Measurements from ENCODE around the gene LILRB2.
A peak's percentile ranks its signal among the peaks of the same experiment; 100 is the strongest.
"Not testable (repeated sequence)": the region's sequence is repeated elsewhere in the genome, so short reads cannot be mapped to it uniquely, and the experiment has no call there.

The LILRB2 gene

DNA sequence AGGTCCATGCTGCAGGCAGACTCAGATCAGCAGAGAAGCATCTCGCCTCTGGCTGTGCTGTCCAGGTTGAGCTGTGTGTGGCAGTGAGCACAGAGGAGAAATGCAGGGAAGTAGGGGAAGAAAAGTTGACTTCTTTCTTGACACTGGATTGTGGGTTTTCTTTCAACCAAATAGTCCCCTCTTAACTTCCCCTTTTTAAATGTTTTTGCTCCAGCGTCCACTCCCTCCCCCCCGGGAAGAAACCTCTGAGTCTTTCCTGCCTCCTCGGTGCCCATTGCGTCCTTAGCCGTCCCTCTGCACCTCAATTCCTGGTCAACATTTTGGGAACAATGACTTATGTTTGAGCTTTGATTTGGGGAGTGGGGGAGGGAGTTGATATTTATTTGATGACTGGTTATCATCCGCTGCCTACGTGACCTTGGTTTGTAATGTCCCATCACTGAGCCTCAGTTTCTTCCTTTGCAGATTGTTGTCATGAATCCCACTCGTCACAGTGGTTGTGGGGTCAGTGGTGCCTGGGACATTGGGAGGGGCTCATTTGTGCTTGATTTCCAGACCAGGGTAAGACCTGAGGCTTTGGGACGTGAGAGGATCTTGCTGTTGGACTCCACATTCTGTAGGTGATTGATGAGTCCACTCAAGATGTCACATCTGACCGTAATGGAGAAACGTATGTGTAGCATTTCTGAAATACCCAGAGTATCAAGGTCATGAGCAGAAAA lies at the start of gene LILRB2:
LILRB2 (minus strand) TSS at position 104 of the 722 bp plus-strand sequence. CDS start 614 bp downstream, outside the sequence.
- DNase-seq (ENCODE audit: low read depth), result no peak

DNA sequence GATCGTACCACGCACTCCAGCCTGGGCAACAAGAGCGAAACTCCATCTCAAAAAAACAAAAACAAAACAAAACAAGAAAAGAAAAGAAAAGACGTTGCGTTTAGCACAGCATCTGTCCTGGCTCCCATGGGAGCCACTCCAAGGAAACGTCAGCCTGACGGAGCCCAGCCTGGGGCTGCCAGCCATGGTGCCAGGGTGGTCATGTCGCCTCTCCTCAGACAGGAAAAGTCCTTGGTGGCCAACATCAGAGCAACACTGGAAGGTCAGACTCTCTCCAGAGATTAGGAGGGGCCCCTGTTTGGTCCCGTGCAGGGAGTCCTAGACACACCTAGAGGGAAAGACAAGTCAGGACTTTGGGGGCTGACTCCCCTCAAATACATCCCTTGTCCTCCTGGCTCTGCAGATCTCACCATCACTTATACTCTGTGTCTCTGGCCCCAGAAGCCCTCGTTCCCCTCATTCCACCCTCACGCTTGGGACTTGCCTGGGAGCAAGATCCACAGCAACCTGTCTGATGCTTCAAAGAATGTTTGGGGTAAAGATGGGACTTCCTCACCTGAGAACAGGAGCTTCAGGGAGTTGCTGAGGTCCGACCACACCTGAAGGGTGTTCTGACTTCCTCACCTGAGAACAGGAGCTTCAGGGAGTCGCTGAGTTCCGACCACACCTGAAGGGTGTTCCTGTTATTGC lies 48.7 kb upstream of the LILRB2 start:
- DNase-seq (ENCODE audit: low read depth), result no peak

DNA sequence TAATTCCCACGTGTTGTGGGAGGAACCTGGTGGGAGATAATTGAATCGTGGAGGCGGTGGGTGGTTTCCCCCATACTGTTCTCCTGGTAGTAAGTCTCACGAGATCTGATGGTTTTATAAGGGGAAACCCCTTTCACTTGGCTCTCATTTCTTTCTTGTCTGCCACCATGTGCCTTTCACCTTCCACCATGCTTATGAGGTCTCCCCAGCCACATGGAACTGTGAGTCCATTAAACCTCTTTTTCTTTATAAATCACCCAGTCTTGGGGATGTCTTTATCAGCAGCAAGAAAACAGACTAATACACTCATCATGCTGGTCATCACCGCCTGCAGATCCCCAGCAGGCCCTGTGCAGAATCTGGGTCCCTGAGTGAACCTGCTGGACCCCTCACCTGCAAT lies 47.9 kb upstream of the LILRB2 start:
- DNase-seq (ENCODE audit: low read depth), result not testable (repeated sequence)

DNA sequence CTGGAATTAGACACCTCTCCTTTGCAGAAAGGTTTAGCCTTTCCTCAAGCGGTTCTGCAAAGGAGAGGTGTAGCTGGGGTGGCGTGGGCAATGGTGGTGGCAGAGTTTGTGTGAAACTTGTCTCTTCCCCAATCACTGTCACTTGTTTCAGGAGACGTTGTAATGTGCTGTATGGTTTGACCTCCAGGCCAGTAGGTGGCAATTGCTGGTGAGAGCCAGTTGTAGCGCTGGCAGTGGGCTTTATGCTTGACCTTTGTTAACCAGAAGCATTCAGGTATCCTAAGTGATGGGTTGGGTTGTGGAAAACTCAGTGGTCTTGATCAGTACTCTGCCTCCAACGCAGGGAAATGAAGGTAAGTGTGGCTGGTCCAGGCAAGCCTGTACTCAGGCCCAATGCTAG lies 44.7 kb upstream of the LILRB2 start:
- DNase-seq (ENCODE audit: low read depth), result no peak

DNA sequence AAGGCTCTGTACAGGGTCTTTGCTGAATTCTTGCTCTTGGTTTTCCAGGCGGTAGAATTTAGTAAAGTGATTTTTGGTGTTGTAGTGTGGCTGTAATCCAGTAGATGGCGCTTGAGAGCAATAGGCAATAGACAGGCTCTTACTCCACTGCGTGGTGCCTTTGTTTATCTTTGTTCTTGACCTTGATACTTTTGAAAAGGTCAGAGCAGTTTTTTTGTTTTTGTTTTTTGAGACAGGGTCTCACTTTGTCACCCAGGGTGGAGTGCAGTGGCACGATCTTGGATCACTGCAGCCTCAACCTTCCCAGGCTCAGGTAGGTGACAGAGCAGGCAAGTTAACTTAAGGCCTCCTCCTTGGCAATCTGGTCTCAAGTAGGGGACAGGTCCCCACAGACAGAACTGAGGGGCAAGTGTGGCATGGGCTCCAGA lies 44.3 kb upstream of the LILRB2 start:
- peak; percentile 29 for DNase-seq (ENCODE audit: low read depth)

DNA sequence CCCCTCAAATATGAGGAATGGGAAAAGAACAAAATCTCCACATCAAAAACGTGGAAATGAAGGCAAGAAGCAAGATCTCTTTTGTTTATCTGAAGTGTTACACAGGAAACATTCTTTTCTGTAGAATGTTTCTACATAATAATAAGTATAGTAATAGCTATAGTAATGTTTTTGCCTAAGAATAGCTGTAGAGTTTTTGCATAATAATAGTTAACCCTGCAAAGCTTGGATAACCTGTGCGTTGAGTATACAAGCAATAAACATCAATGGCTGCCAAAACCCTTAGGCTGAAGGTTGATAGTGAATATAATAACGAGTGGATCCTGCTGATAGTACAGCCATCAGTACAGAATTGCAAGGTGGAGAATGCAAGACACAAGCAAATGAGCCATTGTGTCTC lies 43.2 kb upstream of the LILRB2 start:
- DNase-seq (ENCODE audit: low read depth), result no peak

DNA sequence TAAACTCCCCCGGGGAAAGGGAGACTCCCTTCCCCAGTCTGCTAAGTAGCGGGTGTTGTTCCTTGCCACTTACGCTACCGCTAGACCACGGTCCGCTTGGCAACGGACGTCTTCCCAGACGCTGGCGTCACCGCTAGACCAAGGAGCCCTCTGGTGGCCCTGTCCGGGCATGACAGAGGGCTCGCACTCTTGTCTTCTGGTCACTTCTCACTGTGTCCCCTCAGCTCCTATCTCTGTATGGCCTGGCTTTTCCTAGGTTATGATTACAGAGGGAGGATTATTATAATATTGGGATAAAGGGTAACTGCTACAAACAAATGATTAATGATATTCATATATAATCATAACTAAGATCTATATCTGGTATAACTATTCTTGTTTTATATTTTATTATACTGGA lies 42.0 kb upstream of the LILRB2 start:
- not testable (repeated sequence) for DNase-seq (ENCODE audit: low read depth)

DNA sequence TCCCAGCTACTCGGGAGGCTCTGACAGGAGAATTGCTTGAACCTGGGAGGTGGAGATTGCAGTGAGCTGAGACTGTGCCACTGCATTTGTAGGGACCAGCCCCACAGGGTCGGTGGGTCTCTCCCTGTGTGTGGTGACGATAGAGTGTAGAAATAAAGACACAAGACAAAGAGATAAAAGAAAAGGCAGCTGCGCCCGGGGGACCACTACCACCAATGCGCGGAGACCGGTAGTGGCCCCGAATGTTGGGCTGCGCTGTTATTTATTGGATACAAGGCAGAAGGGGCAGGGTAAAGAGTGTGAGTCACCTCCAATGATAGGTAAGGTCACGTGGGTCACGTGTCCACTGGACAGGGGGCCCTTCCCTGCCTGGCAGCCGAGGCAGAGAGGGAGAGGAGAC lies 41.4 kb upstream of the LILRB2 start:
- not testable (repeated sequence) for DNase-seq (ENCODE audit: low read depth)

DNA sequence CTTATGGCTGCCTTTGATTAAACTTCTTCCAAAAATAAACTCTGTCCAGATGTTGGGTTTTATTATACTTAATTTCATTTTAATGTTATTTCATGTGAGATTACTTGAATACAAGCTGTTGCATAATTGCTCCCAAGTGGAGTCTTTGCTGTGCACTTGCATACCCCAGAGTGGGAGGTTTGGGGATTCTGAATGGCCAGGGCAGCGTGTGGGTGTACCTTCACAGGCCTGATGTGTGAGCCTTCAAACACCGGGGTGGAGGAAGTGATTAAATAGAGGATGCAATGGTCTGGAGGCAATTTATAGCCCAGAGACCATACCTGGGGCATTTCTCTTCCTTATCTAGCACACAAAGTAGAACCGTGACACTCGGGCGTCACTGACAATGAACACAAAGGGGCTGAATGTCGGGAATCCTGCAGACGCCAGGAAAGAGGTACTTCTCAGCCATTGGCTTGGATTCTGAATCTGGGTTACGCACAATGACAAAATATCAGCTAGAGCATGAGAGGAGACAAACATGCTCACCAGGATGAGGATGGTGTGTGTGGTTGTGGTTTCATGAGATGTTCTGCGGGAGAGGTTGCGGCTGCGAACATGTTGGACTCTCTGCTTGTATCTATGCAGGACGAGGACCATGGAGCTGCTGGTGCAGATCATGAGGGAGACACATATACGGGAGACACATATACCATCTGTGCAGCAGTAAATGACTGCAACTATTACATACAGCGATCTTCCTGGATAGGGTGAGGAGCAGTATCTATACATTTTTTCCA lies 39.2 kb upstream of the LILRB2 start:
- no peak for DNase-seq (ENCODE audit: low read depth)

DNA sequence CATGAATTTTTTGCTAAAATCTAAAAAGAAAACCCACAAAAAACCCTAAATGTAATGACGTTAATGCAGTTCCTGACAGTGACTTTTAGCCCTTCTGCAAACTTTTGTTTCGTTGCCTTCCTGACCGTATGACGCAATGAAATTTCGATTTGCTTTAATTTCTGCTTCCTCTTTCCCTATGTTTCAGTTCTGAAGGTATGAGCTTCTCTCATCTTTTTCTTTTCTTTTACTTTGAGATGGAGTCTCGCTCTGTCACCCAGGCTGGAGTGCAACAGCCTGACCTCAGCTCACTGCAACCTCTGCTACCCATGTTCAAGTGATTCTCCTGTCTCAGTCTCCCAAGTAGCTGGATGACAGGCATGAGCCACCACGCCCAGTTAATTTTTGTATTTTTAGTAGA lies 38.1 kb upstream of the LILRB2 start:
- no peak for DNase-seq (ENCODE audit: low read depth)

DNA sequence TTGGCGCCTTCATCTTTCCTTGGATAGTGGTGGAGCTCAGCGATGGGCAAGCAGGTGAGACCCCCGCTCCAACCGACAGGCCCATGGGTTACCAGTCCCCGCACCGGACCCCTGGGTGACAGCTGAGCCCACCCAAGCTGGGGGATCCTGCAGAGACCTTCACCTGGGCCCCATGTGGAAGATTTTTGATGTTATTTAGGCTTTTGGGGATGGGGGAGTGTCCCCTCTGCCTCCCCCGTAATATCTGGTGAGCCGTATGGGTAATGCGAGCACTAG lies 37.0 kb upstream of the LILRB2 start:
- DNase-seq (ENCODE audit: low read depth), result no peak

DNA sequence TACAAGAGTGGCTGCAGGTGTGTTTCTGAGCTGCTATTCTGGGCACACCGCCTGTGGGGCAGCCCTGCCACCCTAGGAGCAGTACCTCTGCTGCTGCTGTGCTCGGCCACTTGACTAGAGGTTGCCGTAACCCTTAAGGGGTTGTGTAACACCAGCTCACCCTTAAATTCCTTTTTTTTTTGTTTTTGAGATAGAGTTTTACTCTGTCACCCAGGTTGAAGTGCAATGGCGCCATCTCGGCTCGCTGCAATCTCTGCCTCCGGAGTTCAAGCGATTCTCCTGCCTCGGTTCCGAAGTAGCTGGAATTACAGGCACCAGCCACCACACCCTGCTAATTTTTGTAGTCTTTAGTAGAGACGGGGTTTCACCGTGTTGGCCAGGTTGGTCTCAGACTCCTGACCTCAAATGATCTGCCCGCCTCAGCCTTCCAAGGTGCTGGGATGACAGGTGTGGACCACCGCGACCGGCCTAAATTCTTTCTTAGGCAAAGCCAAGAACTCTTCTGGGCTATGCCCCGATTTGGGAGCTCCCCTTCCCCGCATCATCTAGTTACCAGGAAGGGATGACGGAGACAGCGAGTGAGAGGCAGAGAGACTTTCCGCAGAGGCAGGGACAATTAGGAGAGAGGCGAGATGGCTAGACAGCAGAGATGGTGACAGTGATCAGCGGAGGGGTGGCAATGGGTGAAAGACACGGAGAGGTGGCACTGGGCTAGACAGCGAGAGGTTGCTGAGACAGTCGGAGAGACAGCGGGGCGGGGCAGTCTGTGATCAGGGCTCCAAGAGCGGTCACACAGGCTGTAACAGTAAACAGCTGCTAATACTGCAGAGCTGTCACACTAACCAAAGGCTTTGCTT lies 36.4 kb upstream of the LILRB2 start:
- DNase-seq (ENCODE audit: low read depth), result no peak

DNA sequence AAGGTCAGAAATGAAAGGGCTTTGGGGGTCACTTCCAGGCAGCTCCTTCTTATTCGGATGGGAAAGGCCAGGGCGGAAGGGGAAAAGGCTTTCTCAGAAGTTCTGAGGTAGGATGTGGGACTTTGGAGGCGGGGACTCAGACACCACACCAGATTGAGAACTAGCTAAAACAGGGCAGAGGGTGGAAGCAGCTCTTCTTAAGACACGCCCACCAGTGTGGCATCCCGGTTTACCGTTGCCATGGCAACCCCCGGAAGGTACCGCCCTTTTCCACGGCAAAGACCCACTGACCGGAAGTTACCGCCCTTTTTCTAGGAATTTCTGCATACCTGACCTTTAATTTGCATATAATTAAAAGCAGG lies 35.8 kb upstream of the LILRB2 start:
- no peak for DNase-seq (ENCODE audit: low read depth)

DNA sequence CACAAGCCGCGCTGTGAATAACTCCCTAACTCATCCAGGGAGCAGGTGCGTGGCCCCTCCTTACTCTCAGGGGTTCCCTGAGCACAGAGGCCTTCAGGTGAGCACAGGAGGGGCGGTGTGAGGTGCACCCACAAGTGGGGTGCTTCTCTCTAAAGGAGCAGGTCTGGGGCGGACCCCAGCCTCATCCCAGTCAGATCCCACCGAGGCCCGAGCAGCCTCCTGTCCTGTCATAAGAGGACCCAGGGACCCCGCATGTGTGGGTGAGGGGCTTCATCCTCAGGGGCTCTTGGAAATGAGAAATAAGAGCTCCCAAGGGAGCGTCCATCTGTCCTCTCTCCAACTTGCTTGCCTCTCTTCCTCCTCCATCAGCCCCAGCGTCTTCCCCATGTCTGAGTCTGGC lies 35.0 kb upstream of the LILRB2 start:
- no peak for DNase-seq (ENCODE audit: low read depth)

DNA sequence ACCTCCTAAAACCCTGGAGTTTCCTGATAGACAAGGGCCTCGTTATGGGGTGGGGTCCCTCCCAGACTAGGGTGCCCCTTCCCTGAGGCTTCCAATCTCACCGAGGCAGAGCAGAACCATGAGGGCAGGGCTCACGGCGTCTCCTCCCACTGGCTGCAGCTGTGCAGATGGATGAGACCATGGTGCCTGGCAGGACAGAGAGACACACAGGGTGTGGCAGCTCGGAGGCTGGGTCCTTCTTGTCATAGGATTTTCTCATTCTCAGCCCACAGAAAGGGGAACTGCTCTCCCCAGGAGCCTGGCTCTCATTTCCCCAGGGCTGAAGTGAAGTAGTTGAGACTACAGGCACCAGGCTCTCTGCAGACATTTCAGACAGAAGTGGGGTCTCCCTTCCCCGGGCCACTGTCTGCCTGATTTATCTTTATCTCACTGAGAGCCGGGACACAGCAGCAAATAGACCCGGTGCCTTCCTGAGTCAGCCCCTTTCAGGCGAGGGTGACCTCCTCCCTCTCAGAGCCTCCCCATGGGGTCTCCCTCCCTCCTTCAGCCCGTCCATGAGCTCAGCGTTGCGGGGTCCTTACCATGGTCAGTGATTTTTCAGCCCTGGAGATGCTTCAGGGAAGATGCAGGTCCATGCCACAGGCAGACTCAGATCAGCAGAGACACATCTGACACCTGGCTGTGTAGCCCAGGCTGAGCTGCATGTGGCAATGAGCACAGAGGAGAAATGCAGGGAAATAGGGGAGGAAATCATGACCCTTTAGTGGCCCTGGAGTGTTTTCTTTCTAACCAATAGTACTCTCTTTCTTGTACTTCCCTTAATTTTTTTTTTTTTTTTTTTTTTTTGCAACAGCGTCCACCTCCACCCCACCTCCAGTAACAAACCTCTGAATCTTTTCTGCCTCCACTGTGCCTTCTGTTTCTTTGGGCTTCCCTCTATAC lies 31.8 kb upstream of the LILRB2 start, which contains the start of gene LILRA5:
LILRA5 (minus strand) TSS at position 731 of the 942 bp plus-strand sequence; CDS start at position 584, 147 bp downstream.
- DNase-seq (ENCODE audit: low read depth), result no peak

DNA sequence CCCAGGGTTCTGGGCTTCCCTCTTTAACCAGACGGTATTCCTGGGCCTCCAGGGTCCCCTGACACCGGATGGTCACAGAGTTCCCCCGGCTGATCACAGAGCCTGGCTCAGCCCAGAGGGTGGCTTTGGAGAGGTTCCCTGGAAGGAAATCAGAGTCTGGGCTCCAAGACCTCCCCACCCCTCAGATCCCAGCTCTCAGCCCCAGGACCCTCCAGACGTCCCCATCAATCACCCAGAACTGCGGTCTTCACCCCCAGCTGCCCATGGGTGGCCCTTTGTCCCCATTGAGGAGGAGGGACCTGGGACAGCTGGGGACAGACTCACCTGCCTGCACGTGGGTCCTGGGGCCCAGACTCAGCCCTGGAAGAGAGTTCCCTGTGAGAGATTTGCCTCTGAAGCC lies 31.1 kb upstream of the LILRB2 start:
- DNase-seq (ENCODE audit: low read depth), result no peak

DNA sequence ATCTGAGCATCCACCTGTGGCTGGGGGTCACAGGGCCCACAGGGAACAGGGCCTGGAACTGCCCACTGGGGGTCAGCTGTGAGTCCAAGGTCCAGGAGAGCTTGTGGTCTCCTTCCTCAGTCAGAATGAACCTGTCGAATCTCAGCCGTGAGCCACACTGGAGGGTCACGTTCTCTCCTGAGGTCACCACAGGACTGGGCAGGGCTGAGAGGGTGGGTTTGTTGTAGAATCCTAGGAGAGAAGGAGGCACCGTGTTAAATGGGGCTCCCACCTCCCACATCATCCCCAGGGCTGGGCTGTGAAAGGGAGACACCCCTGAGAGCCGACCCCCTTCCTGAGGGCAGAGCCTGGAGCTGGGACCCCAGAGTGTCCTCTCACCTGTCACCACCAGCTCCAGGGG lies 30.6 kb upstream of the LILRB2 start:
- no peak for DNase-seq (ENCODE audit: low read depth)

DNA sequence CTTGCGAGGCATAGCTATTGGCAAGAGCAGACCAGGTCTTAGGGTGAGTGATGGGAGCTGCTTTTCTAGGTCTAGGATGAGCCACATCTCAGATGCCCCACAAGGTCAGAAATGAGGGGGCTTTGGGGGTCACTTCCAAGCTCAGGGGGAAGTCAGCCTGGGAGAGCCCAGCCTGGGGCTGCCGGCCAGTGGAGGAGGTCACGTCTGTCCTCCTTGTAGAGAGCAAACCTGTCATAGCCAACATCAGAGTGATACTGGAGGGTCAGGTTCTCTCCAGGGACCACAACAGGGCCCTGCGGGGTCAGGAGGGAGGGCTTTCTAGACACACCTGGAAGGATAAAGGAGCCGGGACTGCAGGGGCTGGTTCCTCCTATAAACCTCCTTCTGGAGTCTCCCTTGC lies 29.6 kb upstream of the LILRB2 start:
- no peak for DNase-seq (ENCODE audit: low read depth)

DNA sequence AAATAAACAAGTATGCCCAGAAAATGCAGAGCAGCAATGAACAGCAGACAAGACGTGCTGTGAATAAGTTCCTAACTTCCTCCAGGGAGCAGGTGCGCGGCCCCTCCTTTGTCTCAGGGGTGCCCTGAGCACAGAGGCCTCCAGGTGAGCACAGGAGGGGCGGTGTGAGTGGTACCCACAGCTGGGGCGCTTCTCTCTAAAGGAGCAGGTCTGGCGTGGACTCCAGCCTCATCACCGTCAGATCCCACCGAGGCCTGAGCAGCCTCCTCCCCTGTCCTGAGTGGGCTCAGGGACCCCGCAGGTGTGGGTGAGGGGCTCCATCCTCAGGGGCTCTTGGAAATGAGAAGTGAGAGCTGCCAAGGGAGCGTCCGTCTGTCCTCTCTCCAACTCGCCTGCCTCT lies 28.9 kb upstream of the LILRB2 start:
- DNase-seq (ENCODE audit: low read depth), result no peak

DNA sequence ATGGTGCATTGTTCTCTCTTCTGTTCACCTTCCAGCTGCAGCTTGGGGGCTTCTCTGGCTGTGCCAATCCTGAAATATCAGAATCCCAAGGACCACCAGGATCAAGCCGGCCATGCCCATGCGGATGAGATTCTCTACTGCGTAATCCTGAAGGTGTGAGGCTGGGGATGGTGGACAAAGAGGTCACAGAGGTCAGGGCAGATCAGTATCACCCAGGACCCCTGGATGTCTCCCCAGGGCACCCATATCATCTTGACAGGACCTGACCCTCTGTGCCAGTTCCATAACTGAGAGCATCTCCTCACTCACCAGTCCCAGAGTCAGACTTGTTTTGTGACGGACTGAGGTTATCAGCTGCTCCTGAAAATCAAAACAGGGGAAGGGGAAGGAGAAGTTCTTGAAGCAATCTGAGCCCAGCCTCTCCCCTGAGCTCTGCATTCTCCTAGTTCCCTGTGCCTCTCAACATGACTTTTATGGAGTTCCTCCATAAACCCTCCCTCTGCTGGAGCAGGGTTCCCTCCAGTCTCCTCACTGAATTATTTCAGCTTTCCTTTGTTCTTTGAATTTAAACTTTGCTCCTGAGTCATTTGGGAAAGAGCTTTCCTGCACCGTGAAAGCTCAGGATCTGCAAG lies 26.6 kb upstream of the LILRB2 start:
- DNase-seq (ENCODE audit: low read depth), result no peak

DNA sequence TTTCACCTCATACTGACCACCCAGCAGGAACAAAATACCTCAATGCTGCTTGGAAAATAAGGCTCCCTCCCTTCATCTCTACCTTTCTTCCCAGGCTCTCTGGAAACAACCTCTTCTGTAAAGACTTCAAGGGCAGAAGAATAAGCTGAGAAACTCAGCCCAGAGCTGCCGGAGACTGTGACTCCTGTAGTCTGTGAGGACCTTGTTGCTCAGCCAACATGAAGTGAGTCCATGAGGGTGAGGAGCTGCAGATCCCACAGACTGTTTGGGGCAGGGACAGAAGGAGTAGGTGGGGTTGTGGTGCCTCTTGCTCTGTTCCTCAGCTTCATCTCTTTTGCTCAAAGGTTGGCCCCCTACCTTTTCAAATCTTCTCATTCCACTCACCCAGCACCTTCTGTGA lies 24.2 kb upstream of the LILRB2 start:
- DNase-seq (ENCODE audit: low read depth), result no peak
